Neural cell (in vitro differentiated cells): ENCODE measurements around the gene DLG5. TPM values are rescaled to one million over a fixed set of nuclear protein-coding genes. Genes with fewer than 3 reads are reported as not detected.

Experiments used
- H2AFZ ChIP-seq: fragments of 200-600, 300-800 bp; sonication (generic), shearing (Covaris generic); 2 replicates; pipeline ENCODE4 v1.6.0; 2014; ENCODE audit warnings: low read depth, mild to moderate bottlenecking, antibody characterized with exemption, low read length, moderate library complexity
- H3F3A ChIP-seq: fragments of 200-600 bp; shearing (Covaris generic); 2 replicates; pipeline ENCODE4 v1.6.1; 2016; ENCODE audit warnings: mild to moderate bottlenecking, moderate library complexity, mixed read lengths, antibody characterized with exemption, low read length; ENCODE audit not compliant: insufficient read depth, poor library complexity, severe bottlenecking
- H3K27ac ChIP-seq: fragments of 200-600, 300-800 bp; sonication (generic), shearing (Covaris generic); 2 replicates; pipeline ENCODE4 v1.5.1; 2014; ENCODE audit warnings: mild to moderate bottlenecking, low read length, moderate library complexity
- H3K27me3 ChIP-seq: fragments of 300-800, 200-600 bp; sonication (generic), shearing (Covaris generic); 2 replicates; pipeline ENCODE4 v1.6.0; 2014; ENCODE audit warnings: mild to moderate bottlenecking, low read depth, low read length, moderate library complexity; ENCODE audit not compliant: insufficient read depth
- H3K36me3 ChIP-seq: fragments of 300-800, 200-600 bp; sonication (generic), shearing (Covaris generic); 2 replicates; pipeline ENCODE4 v1.5.1; 2014; ENCODE audit warnings: mild to moderate bottlenecking, antibody characterized with exemption, low read length, moderate library complexity; ENCODE audit not compliant: insufficient read depth
- H3K4me2 ChIP-seq: fragments of 300-800, 200-600 bp; sonication (generic), shearing (Covaris generic); 2 replicates; pipeline ENCODE4 v1.6.0; 2014; ENCODE audit warnings: mild to moderate bottlenecking, low read length
- H3K4me3 ChIP-seq: fragments of 300-800, 200-600 bp; sonication (generic), shearing (Covaris generic); 2 replicates; pipeline ENCODE4 v1.5.1; 2014; ENCODE audit warnings: mild to moderate bottlenecking, low read length, moderate library complexity
- H3K79me2 ChIP-seq: fragments of 200-600 bp; shearing (Covaris generic); replicated peaks from 2 replicates; pipeline ENCODE4 v1.6.0; 2014; ENCODE audit warnings: mild to moderate bottlenecking, low read length, moderate library complexity; ENCODE audit not compliant: insufficient read depth
- H3K9ac ChIP-seq: fragments of 300-800, 200-600 bp; sonication (generic), shearing (Covaris generic); 2 replicates; pipeline ENCODE4 v1.6.1; 2016; ENCODE audit warnings: mild to moderate bottlenecking, low read length, mixed read lengths
- H3K9me2 ChIP-seq: fragments of 200-600 bp; shearing (Covaris generic); 2 replicates; pipeline ENCODE4 v1.6.1; 2016; ENCODE audit warnings: mild to moderate bottlenecking, low read length, mixed read lengths; ENCODE audit not compliant: insufficient read depth
- H3K9me3 ChIP-seq: fragments of 200-600, 300-800 bp; sonication (generic), shearing (Covaris generic); 2 replicates; pipeline ENCODE4 v1.6.1; 2016; ENCODE audit warnings: mild to moderate bottlenecking, mixed run types, low read length, moderate library complexity, mixed read lengths
- H4K20me1 ChIP-seq: fragments of 200-600 bp; shearing (Covaris generic); 2 replicates; pipeline ENCODE4 v1.6.1; 2016; ENCODE audit warnings: mild to moderate bottlenecking, mixed run types; ENCODE audit not compliant: insufficient read depth
- EP300 ChIP-seq: fragments of 450-650 bp; conservative IDR thresholded peaks from 2 replicates; pipeline ENCODE4 v1.6.1; 2014; ENCODE audit warnings: antibody characterized with exemption, mild to moderate bottlenecking, moderate library complexity; ENCODE audit not compliant: poor library complexity, severe bottlenecking
- EZH2 ChIP-seq: fragments of 200-600, 300-800 bp; shearing (Covaris generic), sonication (generic); IDR thresholded peaks from 2 replicates; pipeline ENCODE4 v1.6.1; 2014; ENCODE audit warnings: antibody characterized with exemption, low read length, borderline replicate concordance, mild to moderate bottlenecking; ENCODE audit not compliant: insufficient read depth, poor library complexity, severe bottlenecking
- MXI1 ChIP-seq: fragments of 450-650 bp; conservative IDR thresholded peaks from 2 replicates; pipeline ENCODE4 v1.6.1; 2014; ENCODE audit warnings: antibody characterized with exemption, mild to moderate bottlenecking; ENCODE audit not compliant: poor library complexity, severe bottlenecking
- POLR2AphosphoS5 ChIP-seq: IDR thresholded peaks from 2 replicates; pipeline ENCODE4 v1.6.1; 2012
- RAD21 ChIP-seq: fragments of 450-650 bp; conservative IDR thresholded peaks from 2 replicates; pipeline ENCODE4 v1.6.1; 2014; ENCODE audit warnings: antibody characterized with exemption, mild to moderate bottlenecking, moderate library complexity
- SMC3 ChIP-seq: fragments of 450-650 bp; conservative IDR thresholded peaks from 2 replicates; pipeline ENCODE4 v1.6.1; 2014; ENCODE audit warnings: antibody characterized with exemption, mild to moderate bottlenecking, moderate library complexity; ENCODE audit not compliant: poor library complexity
- TAF1 ChIP-seq: IDR thresholded peaks from 2 replicates; pipeline ENCODE4 v1.6.1; 2012; ENCODE audit warnings: low read depth
- polyA plus RNA-seq: library from polyadenylated mRNA; depleted of rRNA; stranded (reverse); fragments of >200 nt; gene quantifications from 2 replicates; pipeline ENCODE4 v1.2.3, GENCODE V29; 2014
- TF ChIP-seq, protein P1 (sequence below): fragments of 450-650 bp; IDR thresholded peaks from 2 replicates; pipeline ENCODE4 v1.5.1; 2014; ENCODE audit warnings: antibody characterized with exemption, mild to moderate bottlenecking, moderate library complexity; ENCODE audit not compliant: poor library complexity, severe bottlenecking
- TF ChIP-seq, protein P2 (sequence below): IDR thresholded peaks from 2 replicates; pipeline ENCODE4 v1.6.1; 2012; ENCODE audit warnings: borderline replicate concordance

The DLG5 gene
- polyA plus RNA-seq, 1 donor from 2014 or later: 72.9 TPM

DNA sequence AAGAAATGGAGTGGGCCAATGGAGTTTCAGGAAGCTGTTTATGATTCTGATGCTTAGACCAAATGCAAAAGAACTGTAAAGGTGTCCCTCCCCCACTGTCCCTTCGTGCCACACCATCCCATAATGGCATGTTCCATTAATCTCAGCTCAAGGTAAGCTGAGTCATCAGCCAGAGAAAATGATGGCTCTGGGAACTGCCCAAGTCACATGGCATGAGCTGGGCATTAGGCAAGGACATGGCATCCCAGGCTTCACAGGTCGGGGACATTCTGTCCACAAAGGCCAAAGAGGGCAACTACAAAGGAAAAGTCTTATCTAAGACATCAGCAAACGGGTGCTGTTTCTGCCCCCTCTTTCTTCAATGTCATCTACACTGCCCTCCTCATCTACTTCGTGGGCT lies 44.9 kb downstream of the DLG5 start:
- H3K9me2 ChIP-seq: no peaks in the 10 kb centered on the region
- H3K79me2 ChIP-seq: peaks cover 34% of the 10 kb centered on the region
- H3K4me3 ChIP-seq: no peak overlapping the region
- H3K27me3 ChIP-seq: no peaks in the 10 kb centered on the region
- no peak overlapping the region for H3K27ac ChIP-seq
- H2AFZ ChIP-seq: no peak overlapping the region
- H3F3A ChIP-seq: no peaks in the 10 kb centered on the region
- no peaks in the 10 kb centered on the region for H4K20me1 ChIP-seq
- TF ChIP-seq POLR2AphosphoS5 (no peak), EP300 (no peak), TAF1 (no peak), MXI1 (no peak), EZH2 (no peak), RAD21 (no peak), SMC3 (no peak)
- TF ChIP-seq, protein P1, sequence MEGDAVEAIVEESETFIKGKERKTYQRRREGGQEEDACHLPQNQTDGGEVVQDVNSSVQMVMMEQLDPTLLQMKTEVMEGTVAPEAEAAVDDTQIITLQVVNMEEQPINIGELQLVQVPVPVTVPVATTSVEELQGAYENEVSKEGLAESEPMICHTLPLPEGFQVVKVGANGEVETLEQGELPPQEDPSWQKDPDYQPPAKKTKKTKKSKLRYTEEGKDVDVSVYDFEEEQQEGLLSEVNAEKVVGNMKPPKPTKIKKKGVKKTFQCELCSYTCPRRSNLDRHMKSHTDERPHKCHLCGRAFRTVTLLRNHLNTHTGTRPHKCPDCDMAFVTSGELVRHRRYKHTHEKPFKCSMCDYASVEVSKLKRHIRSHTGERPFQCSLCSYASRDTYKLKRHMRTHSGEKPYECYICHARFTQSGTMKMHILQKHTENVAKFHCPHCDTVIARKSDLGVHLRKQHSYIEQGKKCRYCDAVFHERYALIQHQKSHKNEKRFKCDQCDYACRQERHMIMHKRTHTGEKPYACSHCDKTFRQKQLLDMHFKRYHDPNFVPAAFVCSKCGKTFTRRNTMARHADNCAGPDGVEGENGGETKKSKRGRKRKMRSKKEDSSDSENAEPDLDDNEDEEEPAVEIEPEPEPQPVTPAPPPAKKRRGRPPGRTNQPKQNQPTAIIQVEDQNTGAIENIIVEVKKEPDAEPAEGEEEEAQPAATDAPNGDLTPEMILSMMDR: no peak
- TF ChIP-seq, protein P2, sequence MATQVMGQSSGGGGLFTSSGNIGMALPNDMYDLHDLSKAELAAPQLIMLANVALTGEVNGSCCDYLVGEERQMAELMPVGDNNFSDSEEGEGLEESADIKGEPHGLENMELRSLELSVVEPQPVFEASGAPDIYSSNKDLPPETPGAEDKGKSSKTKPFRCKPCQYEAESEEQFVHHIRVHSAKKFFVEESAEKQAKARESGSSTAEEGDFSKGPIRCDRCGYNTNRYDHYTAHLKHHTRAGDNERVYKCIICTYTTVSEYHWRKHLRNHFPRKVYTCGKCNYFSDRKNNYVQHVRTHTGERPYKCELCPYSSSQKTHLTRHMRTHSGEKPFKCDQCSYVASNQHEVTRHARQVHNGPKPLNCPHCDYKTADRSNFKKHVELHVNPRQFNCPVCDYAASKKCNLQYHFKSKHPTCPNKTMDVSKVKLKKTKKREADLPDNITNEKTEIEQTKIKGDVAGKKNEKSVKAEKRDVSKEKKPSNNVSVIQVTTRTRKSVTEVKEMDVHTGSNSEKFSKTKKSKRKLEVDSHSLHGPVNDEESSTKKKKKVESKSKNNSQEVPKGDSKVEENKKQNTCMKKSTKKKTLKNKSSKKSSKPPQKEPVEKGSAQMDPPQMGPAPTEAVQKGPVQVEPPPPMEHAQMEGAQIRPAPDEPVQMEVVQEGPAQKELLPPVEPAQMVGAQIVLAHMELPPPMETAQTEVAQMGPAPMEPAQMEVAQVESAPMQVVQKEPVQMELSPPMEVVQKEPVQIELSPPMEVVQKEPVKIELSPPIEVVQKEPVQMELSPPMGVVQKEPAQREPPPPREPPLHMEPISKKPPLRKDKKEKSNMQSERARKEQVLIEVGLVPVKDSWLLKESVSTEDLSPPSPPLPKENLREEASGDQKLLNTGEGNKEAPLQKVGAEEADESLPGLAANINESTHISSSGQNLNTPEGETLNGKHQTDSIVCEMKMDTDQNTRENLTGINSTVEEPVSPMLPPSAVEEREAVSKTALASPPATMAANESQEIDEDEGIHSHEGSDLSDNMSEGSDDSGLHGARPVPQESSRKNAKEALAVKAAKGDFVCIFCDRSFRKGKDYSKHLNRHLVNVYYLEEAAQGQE: no peak
- H3K9me3 ChIP-seq: no peaks in the 10 kb centered on the region
- H3K4me2 ChIP-seq: no peak overlapping the region
- no peaks in the 10 kb centered on the region for H3K36me3 ChIP-seq
- no peak overlapping the region for H3K9ac ChIP-seq

DNA sequence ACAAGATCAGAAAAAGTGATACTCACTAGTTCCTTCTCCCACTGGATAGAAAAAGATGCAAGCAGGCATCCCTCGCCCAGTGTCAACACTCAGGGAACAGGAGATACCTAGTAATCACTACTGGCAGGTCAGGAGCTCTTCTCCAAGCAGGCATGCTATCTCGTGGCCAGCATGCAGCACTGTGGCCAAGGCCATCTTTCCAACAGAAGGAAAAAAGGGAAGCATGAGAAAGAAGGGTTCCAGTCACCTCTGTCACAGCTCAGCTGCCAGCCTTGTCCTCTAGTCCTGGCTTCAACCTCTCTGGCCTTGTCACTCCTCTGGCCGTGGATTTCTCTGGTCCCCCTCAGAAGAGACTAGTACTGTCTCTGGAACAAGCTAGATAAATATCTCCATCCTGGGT lies 45.3 kb downstream of the DLG5 start:
- peaks cover 32% of the 10 kb centered on the region for H3K79me2 ChIP-seq
- no peaks in the 10 kb centered on the region for H3F3A ChIP-seq
- no peaks in the 10 kb centered on the region for H3K9me2 ChIP-seq
- no peaks in the 10 kb centered on the region for H3K9me3 ChIP-seq
- no peak overlapping the region for H3K27ac ChIP-seq
- H3K9ac ChIP-seq: no peak overlapping the region
- no peaks in the 10 kb centered on the region for H3K36me3 ChIP-seq
- no peak overlapping the region for H3K4me3 ChIP-seq
- no peak overlapping the region for H2AFZ ChIP-seq
- no peaks in the 10 kb centered on the region for H4K20me1 ChIP-seq
- no peak overlapping the region for H3K4me2 ChIP-seq
- TF ChIP-seq SMC3 (no peak), RAD21 (no peak), POLR2AphosphoS5 (no peak), EZH2 (no peak), MXI1 (no peak), TAF1 (no peak), EP300 (no peak)
- TF ChIP-seq, protein P1: no peak
- TF ChIP-seq, protein P2: no peak
- no peaks in the 10 kb centered on the region for H3K27me3 ChIP-seq
